CD4-positive, alpha-beta T cell treated with Interleukin-15 for 1 hour (primary cell): Measurements from ENCODE around the gene ALG3.

ENCODE experiments used
- DNase-seq: peaks from one replicate; pipeline ENCODE4 v3.0.0-alpha.2; 2020

The ALG3 gene

GRCh38 chr3:184259878-184260723 lies 11.3 kb upstream of the ALG3 start:
- DNase-seq: no peak

GRCh38 chr3:184259396-184259877 lies 10.7 kb upstream of the ALG3 start:
- DNase-seq: no peak

GRCh38 chr3:184258926-184259325 lies 10.2 kb upstream of the ALG3 start:
- no peak for DNase-seq

- DNase-seq: no peak
These were observed 8.5 kb upstream of the ALG3 start for GRCh38 chr3:184257083-184257915.

- DNase-seq: no peak
These were observed 6.7 kb upstream of the ALG3 start for GRCh38 chr3:184255291-184256039.

GRCh38 chr3:184250167-184250828 lies 1.5 kb upstream of the ALG3 start:
- peak; percentile 86 for DNase-seq

GRCh38 chr3:184249412-184250166 lies 827 bp upstream of the ALG3 start, which contains the start of gene EEF1AKMT4:
TSS of gene EEF1AKMT4 (plus strand) at chr3:184249672. CDS start at chr3:184249695, 23 bp downstream.
- peak; percentile 98 for DNase-seq

GRCh38 chr3:184242297-184242685 lies 6.5 kb downstream of the ALG3 start:
- no peak for DNase-seq

- DNase-seq: no peak
These were observed 7.1 kb downstream of the ALG3 start for GRCh38 chr3:184241447-184242296.

- DNase-seq: no peak
These were observed 7.7 kb downstream of the ALG3 start for GRCh38 chr3:184241141-184241446.

GRCh38 chr3:184240384-184241140 lies 8.2 kb downstream of the ALG3 start:
- no peak for DNase-seq

- no peak for DNase-seq
These were observed 9.1 kb downstream of the ALG3 start for GRCh38 chr3:184239708-184240107.

- no peak for DNase-seq
These were observed 9.5 kb downstream of the ALG3 start for GRCh38 chr3:184239221-184239620.

GRCh38 chr3:184238246-184238818 lies 10.4 kb downstream of the ALG3 start:
- no peak for DNase-seq

GRCh38 chr3:184237807-184238206 lies 11.0 kb downstream of the ALG3 start:
- DNase-seq: no peak

GRCh38 chr3:184237211-184237610 lies 11.6 kb downstream of the ALG3 start:
- no peak for DNase-seq

- no peak for DNase-seq
These were observed 12.1 kb downstream of the ALG3 start for GRCh38 chr3:184236636-184237035.

GRCh38 chr3:184236033-184236410 lies 12.7 kb downstream of the ALG3 start:
- no peak for DNase-seq

- DNase-seq: no peak
These were observed 13.3 kb downstream of the ALG3 start for GRCh38 chr3:184235381-184236032.
